B cell (primary cell): ENCODE results near the gene ABHD1.

Experiments
- EZH2 ChIP-seq: IDR thresholded peaks from 2 replicates; pipeline ENCODE4 v1.6.1; 2012; ENCODE audit warnings: borderline replicate concordance, low read depth, mild to moderate bottlenecking, moderate library complexity, low read length; ENCODE audit not compliant: insufficient read depth, poor library complexity, severe bottlenecking
- TF ChIP-seq, protein P1 (sequence below): fragments of 200-600 bp; IDR thresholded peaks from one replicate; pipeline ENCODE4 v1.8.0; 2022; ENCODE audit warnings: antibody characterized with exemption, mild to moderate bottlenecking

DNA sequence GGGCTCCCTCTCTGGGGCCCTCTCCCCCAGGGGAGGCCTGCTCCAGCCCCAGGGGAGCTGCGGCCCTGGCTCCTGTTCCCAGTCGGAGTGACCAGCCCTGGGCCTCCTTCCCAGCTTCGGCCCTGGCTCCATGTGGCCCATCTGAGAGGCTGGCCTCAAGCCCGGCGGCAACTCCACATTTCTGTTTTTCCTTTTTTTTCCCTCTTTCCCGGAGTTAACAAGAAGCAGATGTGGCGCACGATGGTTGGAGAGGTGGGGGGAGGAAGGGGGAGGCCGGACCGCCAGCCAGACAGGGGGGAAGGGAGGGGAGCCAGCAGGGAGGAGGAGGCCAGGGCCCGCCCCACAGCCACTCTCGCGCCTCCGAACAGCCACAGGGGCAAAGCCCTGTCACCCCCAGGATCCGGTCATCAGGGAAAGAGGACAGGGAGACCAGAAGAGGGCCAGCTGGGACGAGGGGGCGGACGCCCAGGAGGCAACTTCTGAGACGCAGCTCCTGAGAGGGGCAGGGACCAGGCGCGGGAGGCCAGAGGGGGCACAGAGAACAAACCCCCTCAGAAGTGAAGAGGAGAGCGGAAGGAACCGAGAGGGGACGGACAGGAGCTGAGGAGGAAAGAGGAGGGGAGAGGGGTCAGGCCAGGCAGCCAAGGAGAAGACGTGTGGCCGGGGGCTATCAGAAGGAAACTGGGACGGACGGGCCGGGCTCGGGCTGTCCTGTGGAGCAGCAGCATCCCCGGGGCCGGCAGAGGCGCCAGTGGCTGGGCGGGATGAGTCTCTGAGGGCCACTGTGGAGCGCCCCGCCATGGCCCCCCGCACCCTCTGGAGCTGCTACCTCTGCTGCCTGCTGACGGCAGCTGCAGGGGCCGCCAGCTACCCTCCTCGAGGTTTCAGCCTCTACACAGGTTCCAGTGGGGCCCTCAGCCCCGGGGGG is 45.1 kb upstream of the ABHD1 start, which contains the start of gene EMILIN1:
- no peak for TF ChIP-seq EZH2
- TF ChIP-seq, protein P1, sequence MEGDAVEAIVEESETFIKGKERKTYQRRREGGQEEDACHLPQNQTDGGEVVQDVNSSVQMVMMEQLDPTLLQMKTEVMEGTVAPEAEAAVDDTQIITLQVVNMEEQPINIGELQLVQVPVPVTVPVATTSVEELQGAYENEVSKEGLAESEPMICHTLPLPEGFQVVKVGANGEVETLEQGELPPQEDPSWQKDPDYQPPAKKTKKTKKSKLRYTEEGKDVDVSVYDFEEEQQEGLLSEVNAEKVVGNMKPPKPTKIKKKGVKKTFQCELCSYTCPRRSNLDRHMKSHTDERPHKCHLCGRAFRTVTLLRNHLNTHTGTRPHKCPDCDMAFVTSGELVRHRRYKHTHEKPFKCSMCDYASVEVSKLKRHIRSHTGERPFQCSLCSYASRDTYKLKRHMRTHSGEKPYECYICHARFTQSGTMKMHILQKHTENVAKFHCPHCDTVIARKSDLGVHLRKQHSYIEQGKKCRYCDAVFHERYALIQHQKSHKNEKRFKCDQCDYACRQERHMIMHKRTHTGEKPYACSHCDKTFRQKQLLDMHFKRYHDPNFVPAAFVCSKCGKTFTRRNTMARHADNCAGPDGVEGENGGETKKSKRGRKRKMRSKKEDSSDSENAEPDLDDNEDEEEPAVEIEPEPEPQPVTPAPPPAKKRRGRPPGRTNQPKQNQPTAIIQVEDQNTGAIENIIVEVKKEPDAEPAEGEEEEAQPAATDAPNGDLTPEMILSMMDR = no peak
